OCI-LY7 (cell line): ENCODE data around the gene BAAT. TPM values are rescaled to one million over a fixed set of nuclear protein-coding genes. Genes with fewer than 3 reads are reported as not detected.

Experiments
- BruUV-seq: library from RNA; stranded (reverse); fragments of 400-500 nt; replicated peaks from 2 replicates; lab custom pipeline; 2021; lab: Mats Ljungman, UMichigan
- CTCF ChIA-PET: fragments of 300-600 bp; sonication (Branson Sonifier 250); formaldehyde crosslinking; loops from one replicate; lab custom pipeline; 2022; ENCODE audit warnings: antibody characterized with exemption; ENCODE audit not compliant: unreplicated experiment; lab: Charles Lee
- POLR2A ChIA-PET: fragments of 300-600 bp; sonication (Branson Sonifier 250); formaldehyde crosslinking; loops from one replicate; lab custom pipeline; 2022; ENCODE audit warnings: antibody characterized with exemption; lab: Charles Lee
- DNase-seq: peaks from one replicate; pipeline ENCODE4 v3.0.0-alpha.2; 2015; ENCODE audit warnings: low spot score
- H2AFZ ChIP-seq: fragments of 200-600 bp; sonication (generic), shearing (Covaris generic); 2 replicates; pipeline ENCODE4 v1.6.1; 2014; ENCODE audit warnings: mild to moderate bottlenecking, antibody characterized with exemption, low read length, moderate library complexity
- H3K27ac ChIP-seq: fragments of 200-600 bp; sonication (generic); 2 replicates; pipeline ENCODE4 v1.5.1; 2014; ENCODE audit warnings: mixed run types, low read depth, mild to moderate bottlenecking, moderate library complexity, low read length, inconsistent platforms; ENCODE audit not compliant: poor library complexity, severe bottlenecking
- H3K36me3 ChIP-seq: fragments of 200-600 bp; sonication (generic); 2 replicates; pipeline ENCODE4 v1.6.1; 2014; ENCODE audit warnings: mild to moderate bottlenecking, antibody characterized with exemption, low read length, moderate library complexity, mixed read lengths; ENCODE audit not compliant: insufficient read depth
- H3K4me1 ChIP-seq: fragments of 200-600 bp; sonication (generic); 2 replicates; pipeline ENCODE4 v1.5.1; 2014; ENCODE audit warnings: mild to moderate bottlenecking, low read length; ENCODE audit not compliant: insufficient read depth, poor library complexity, severe bottlenecking
- H3K4me2 ChIP-seq: fragments of 200-600 bp; sonication (generic); 2 replicates; pipeline ENCODE4 v1.6.1; 2014; ENCODE audit warnings: mild to moderate bottlenecking, low read length
- H3K4me3 ChIP-seq: fragments of 200-600 bp; sonication (generic); 2 replicates; pipeline ENCODE4 v1.5.1; 2014; ENCODE audit warnings: mild to moderate bottlenecking, low read depth, low read length; ENCODE audit not compliant: poor library complexity, severe bottlenecking
- H3K79me2 ChIP-seq: fragments of 200-600 bp; sonication (generic); 2 replicates; pipeline ENCODE4 v1.6.1; 2016; ENCODE audit warnings: low read depth, mild to moderate bottlenecking, low read length, moderate library complexity, mixed read lengths; ENCODE audit not compliant: insufficient read depth
- H3K9me2 ChIP-seq: fragments of 200-600 bp; sonication (generic); 2 replicates; pipeline ENCODE4 v1.6.1; 2016; ENCODE audit warnings: mild to moderate bottlenecking, low read length, mixed read lengths; ENCODE audit not compliant: insufficient read depth
- H3K9me3 ChIP-seq: fragments of 200-600 bp; sonication (generic); 2 replicates; pipeline ENCODE4 v1.6.1; 2014; ENCODE audit warnings: mild to moderate bottlenecking, mixed run types, low read length, mixed read lengths
- H4K20me1 ChIP-seq: fragments of 200-600 bp; sonication (generic); 2 replicates; pipeline ENCODE4 v1.6.1; 2014; ENCODE audit warnings: mild to moderate bottlenecking, antibody characterized with exemption, low read length, moderate library complexity, mixed read lengths; ENCODE audit not compliant: insufficient read depth
- EZH2phosphoT487 ChIP-seq: fragments of 200-600 bp; sonication (generic); IDR thresholded peaks from 2 replicates; pipeline ENCODE4 v1.6.1; 2018; ENCODE audit warnings: low read depth, borderline replicate concordance, mild to moderate bottlenecking, mixed run types, antibody characterized with exemption, low read length, moderate library complexity, mixed read lengths
- intact Hi-C: fragments of 100-400 bp; cut with micrococcal nuclease; formaldehyde crosslinking; loops from one replicate; pipeline ENCODE4 v1.10.0; 2022; ENCODE audit not compliant: unreplicated experiment
- total RNA-seq, 2 experiments: library from RNA; depleted of rRNA in 1 of 2; stranded (reverse); fragments of >200 nt in 1 of 2; shearing (Covaris generic) in 1 of 2; gene quantifications; 2 replicates each; pipeline ENCODE4 v1.2.3, GENCODE V29; 2014 to 2022
- TF ChIP-seq, protein P1 (sequence below): fragments of 200-600 bp; sonication (generic); conservative IDR thresholded peaks from 2 replicates; pipeline ENCODE4 v1.5.1; 2014; ENCODE audit warnings: mild to moderate bottlenecking, antibody characterized with exemption, low read length, moderate library complexity, mixed read lengths

Gene BAAT
- total RNA-seq, 2 experiments from 2014 or later, result 0.13 TPM; not detected in 1

DNA sequence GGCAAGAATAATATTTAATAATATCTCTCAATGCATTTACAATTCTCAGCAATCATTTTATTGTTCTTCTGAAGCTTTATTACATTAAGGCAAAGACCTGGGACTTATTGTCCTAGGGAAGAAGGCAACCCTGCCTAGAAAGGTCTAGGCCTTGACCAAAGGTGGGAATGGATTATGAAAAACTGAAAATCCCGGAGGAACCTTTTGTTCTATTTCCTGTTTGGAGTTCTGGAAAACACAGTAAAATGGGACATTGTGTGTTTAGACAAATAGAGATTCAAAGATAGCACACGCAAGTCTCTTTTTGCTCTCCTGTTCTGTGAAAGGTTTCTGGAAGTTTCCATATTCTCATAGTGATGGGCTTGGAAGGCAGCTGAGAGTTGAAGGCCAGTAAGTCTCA, 31.1 kb downstream of the BAAT start:
- ChIA-PET CTCF (no interaction called here), POLR2A (no interaction called here)
- no peaks in the 10 kb centered on the region for H3K4me1 ChIP-seq
- H3K4me2 ChIP-seq, result no peak overlapping the region
- H2AFZ ChIP-seq, result no peak overlapping the region
- DNase-seq, result no peak
- no peaks in the 10 kb centered on the region for H3K79me2 ChIP-seq
- no TSS peak for BruUV-seq
- no peak overlapping the region for H3K27ac ChIP-seq
- no peaks in the 10 kb centered on the region for H3K9me2 ChIP-seq
- H3K9me3 ChIP-seq, result no peaks in the 10 kb centered on the region
- no peak overlapping the region for H3K4me3 ChIP-seq
- TF ChIP-seq EZH2phosphoT487, result no peak
- TF ChIP-seq, protein P1, sequence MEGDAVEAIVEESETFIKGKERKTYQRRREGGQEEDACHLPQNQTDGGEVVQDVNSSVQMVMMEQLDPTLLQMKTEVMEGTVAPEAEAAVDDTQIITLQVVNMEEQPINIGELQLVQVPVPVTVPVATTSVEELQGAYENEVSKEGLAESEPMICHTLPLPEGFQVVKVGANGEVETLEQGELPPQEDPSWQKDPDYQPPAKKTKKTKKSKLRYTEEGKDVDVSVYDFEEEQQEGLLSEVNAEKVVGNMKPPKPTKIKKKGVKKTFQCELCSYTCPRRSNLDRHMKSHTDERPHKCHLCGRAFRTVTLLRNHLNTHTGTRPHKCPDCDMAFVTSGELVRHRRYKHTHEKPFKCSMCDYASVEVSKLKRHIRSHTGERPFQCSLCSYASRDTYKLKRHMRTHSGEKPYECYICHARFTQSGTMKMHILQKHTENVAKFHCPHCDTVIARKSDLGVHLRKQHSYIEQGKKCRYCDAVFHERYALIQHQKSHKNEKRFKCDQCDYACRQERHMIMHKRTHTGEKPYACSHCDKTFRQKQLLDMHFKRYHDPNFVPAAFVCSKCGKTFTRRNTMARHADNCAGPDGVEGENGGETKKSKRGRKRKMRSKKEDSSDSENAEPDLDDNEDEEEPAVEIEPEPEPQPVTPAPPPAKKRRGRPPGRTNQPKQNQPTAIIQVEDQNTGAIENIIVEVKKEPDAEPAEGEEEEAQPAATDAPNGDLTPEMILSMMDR, result no peak
- intact Hi-C loops, result no loop called here
- H3K36me3 ChIP-seq, result no peaks in the 10 kb centered on the region
- H4K20me1 ChIP-seq, result no peaks in the 10 kb centered on the region

DNA sequence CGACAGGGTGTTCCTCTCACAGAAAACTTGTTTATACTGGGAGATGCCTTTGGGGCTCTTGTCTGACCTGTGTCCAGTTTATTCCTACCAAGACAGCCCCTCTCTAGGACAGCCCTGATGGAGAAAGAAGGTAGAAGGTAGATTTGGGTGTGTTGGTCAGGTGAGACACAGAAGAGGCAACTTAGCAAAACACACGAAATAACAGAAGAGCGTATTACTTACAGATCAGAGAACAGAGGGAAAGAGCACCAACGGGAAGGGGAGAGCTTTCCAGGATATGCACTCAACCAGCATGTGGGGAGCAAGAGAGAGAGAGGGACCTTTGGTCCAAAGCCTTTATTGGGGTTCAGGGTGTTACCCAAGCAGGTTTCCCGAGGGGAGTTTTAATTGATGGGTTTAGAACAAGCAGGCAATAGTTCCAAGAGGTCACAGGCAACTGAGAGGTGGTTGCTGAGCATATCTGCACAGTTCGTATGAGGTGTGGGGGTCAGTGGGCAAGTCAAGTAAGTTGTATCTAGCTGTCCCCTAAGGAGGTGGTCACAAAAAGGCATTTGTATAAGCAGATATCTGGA, 31.8 kb downstream of the BAAT start:
- no peak overlapping the region for H3K27ac ChIP-seq
- no peak overlapping the region for H3K4me3 ChIP-seq
- DNase-seq, result no peak
- TF ChIP-seq EZH2phosphoT487, result no peak
- TF ChIP-seq, protein P1, result no peak
- no peak overlapping the region for H2AFZ ChIP-seq
- ChIA-PET CTCF (no interaction called here), POLR2A (no interaction called here)
- no peaks in the 10 kb centered on the region for H4K20me1 ChIP-seq
- BruUV-seq, result no TSS peak
- H3K36me3 ChIP-seq, result no peaks in the 10 kb centered on the region
- H3K4me1 ChIP-seq, result no peaks in the 10 kb centered on the region
- H3K4me2 ChIP-seq, result no peak overlapping the region
- intact Hi-C loops, result no loop called here
- H3K9me2 ChIP-seq, result no peaks in the 10 kb centered on the region
- no peaks in the 10 kb centered on the region for H3K79me2 ChIP-seq
- no peaks in the 10 kb centered on the region for H3K9me3 ChIP-seq

DNA sequence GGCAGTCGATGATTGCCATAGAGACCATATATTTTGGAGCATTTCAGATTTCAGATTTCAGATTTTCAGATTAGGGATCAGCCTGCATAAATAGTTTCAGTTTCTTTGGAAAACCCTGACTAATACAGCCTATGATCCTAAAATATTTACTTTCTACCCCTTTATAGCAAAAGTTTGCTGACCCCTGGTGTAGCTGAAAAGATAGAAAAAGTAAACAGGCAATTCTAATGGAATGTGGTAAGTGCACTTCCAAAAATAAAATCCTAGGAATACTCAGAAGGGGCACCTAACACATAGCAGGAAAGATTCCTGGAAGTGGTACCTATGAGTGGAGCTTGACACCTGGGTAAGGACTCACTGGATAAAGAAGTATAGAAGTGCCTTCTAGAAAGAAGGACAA, 34.5 kb downstream of the BAAT start:
- no peak overlapping the region for H3K27ac ChIP-seq
- no peaks in the 10 kb centered on the region for H3K79me2 ChIP-seq
- DNase-seq, result no peak
- TF ChIP-seq, protein P1, result no peak
- TF ChIP-seq EZH2phosphoT487, result no peak
- H3K4me2 ChIP-seq, result no peak overlapping the region
- H3K4me3 ChIP-seq, result no peak overlapping the region
- H4K20me1 ChIP-seq, result no peaks in the 10 kb centered on the region
- ChIA-PET CTCF (no interaction called here), POLR2A (interaction anchor here (0.7 kb wide), 1 partner anchor 154 kb away, joined by 3 read pairs; no protein-coding TSS in a partner anchor)
- H3K9me2 ChIP-seq, result no peaks in the 10 kb centered on the region
- H3K36me3 ChIP-seq, result no peaks in the 10 kb centered on the region
- no peaks in the 10 kb centered on the region for H3K9me3 ChIP-seq
- no peaks in the 10 kb centered on the region for H3K4me1 ChIP-seq
- no TSS peak for BruUV-seq
- intact Hi-C loops, result no loop called here
- no peak overlapping the region for H2AFZ ChIP-seq
